GM18505 (cell line): ENCODE measurements around the gene PMM2.
"Not testable (repeated sequence)": the region's sequence is repeated elsewhere in the genome, so short reads cannot be mapped to it uniquely, and the experiment has no call there.

ENCODE experiments used
- ATAC-seq: cut with Tn5 transposase; IDR thresholded peaks from one replicate; pipeline ENCODE4 v1.9.1; 2021; ENCODE audit not compliant: unreplicated experiment
- POLR2A ChIP-seq: IDR thresholded peaks from 4 replicates; pipeline ENCODE4 v1.6.1; 2011; ENCODE audit warnings: borderline replicate concordance; ENCODE audit not compliant: insufficient read depth, insufficient read length; ENCODE audit errors: extremely low read depth

Gene PMM2

GRCh38 chr16:8866118-8866883, 68.7 kb downstream of the PMM2 start:
- no peak for TF ChIP-seq POLR2A
- ATAC-seq: no peak

GRCh38 chr16:8866884-8867215, 69.2 kb downstream of the PMM2 start:
- TF ChIP-seq POLR2A: no peak
- no peak for ATAC-seq

GRCh38 chr16:8867216-8867931, 69.7 kb downstream of the PMM2 start:
- TF ChIP-seq POLR2A: no peak
- no peak for ATAC-seq

- ATAC-seq: no peak
- no peak for TF ChIP-seq POLR2A
Observed at GRCh38 chr16:8867932-8868415, 70.3 kb downstream of the PMM2 start.

GRCh38 chr16:8868416-8869211, 71.0 kb downstream of the PMM2 start, which contains the start of gene CARHSP1:
TSS of gene CARHSP1 (minus strand) at chr16:8869006. CDS start at chr16:8859328, 9,678 bp downstream.
- TF ChIP-seq POLR2A: peak; percentile 71
- ATAC-seq: peak; percentile 63

- ATAC-seq: no peak
- TF ChIP-seq POLR2A: no peak
Observed at GRCh38 chr16:8869212-8869987, 71.8 kb downstream of the PMM2 start.

DNA sequence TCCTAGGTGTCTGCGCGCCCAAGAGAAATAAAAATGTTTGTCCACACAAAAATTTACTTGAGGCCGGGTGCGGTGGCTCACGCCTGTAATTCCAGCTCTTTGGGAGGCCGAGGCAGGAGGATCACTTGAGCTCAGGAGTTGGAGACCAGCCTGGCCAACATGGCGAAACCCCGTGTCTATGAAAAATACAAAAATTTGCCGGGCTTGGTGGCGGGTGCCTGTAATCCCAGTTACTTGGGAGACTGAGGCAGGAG, 72.3 kb downstream of the PMM2 start:
- ATAC-seq: not testable (repeated sequence)

DNA sequence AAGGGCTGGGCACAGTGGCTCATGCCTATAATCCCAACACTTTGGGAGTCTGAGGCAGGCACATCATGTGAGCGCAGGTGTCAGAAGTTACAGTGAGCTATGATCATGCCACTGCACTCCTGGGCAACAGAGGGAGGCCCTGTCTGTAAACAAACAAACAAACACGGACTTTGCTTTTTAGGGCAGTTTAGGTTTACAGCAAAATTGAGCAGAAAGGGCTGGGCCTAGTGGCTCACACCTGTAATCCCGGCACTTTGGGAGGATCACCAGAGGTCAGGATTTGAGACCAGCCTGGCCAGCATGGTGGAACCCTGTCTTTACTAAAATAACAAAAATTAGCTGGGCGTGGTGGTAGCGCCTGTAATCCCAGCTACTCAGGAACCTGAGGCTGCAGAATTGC, 74.4 kb downstream of the PMM2 start:
- no peak for TF ChIP-seq POLR2A
- ATAC-seq: no peak

DNA sequence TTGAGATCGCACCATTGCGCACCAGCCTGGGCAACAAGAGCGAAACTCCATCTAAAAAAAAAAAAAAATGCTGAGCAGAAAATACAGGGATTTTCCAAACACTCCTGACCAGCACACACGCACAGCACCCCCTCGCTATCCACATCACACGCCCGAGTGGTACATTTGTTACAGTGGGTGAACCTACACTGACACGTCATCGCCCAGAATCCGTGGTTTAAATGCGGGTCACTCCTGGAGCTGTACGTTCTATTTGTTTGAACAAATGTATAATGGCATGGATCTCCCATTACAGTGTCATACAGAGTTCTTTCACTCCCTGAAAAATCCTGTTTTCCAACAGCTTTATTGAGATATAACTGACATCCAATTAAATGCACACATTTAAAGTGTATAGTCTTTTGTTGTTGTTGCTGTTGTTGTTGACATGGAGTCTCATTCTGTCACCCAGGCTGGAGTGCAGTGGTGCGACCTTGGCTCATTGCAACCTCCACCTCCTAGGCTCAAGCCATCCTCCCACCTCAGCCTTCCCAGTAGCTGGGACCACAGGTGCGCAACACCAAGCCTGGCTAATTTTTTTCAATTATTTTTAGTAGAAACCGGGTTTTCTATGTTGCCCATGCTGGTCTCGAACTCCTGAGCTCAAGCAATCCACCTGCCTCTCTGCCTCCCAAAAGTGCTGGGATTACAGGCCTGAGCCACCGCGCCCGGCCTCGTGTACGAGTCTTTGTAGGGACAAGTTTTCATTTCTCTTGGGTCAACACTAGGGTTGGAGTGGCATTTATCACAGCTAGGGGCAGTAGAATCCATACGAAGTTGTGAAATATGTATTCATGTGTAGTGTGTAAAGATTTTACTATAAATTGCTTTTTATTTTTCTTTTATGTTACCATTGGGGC, 75.6 kb downstream of the PMM2 start:
- ATAC-seq: no peak
- TF ChIP-seq POLR2A: no peak

GRCh38 chr16:8873866-8874195, 76.2 kb downstream of the PMM2 start:
- not testable (repeated sequence) for ATAC-seq

GRCh38 chr16:8874388-8874787, 76.7 kb downstream of the PMM2 start:
- no peak for ATAC-seq
- no peak for TF ChIP-seq POLR2A

DNA sequence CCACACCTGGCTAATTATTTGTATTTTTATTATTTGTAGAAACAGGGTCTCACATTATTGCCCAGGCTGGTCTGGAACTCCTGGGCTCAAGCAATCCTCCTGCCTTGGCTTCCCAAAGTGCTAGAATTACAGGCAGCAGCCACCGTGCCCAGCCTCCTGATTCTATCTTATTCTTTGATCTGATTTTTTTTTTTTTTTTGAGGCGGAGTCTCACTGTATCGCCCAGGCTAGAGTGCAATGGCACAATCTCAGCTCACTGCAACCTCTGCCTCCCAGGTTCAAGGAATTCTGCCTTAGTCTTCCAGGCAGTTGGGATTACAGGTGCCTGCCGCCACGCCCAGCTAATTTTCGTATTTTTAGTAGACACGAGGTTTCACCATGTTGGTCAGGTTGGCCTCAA, 77.7 kb downstream of the PMM2 start:
- ATAC-seq: not testable (repeated sequence)
